Heart right ventricle (tissue), 16 donors: ENCODE data around the gene ENPP7. TPM values are rescaled to one million over a fixed set of nuclear protein-coding genes. Genes with fewer than 3 reads are reported as not detected.
A peak's percentile ranks its signal among the peaks of the same experiment; 100 is the strongest.

ENCODE experiments used
- ATAC-seq, 8 donors: fragments of 200-7000 bp; cut with Tn5 transposase; one replicate each; pipeline ENCODE4 v1.9.1; 2020; ENCODE audit warnings: mild to moderate bottlenecking in 8 of 8, moderate library complexity in 8 of 8, moderate number of reproducible peaks in 1 of 8
- DNase-seq, 2 donors: peaks; one replicate each; pipeline ENCODE4 v3.0.0-alpha.2; 2020
- H3K27ac ChIP-seq, 10 donors: fragments of 200-600 bp; sonication (generic) in 2 of 10; one replicate each; pipeline versions ENCODE4 v1.5.0 to v1.8.0; 2020 to 2022; ENCODE audit warnings: mild to moderate bottlenecking in 3 of 10
- H3K27me3 ChIP-seq, 7 donors: fragments of 200-600 bp; one replicate each; pipeline ENCODE4 v1.8.0; 2021 to 2022; ENCODE audit warnings: mild to moderate bottlenecking in 2 of 7
- H3K36me3 ChIP-seq, 9 donors: fragments of 200-600 bp; sonication (generic) in 1 of 9; one replicate each; pipeline versions ENCODE4 v1.5.0 to v1.8.0; 2020 to 2022; ENCODE audit warnings: mild to moderate bottlenecking in 2 of 9
- H3K4me1 ChIP-seq, 9 donors: fragments of 200-600 bp; sonication (generic) in 1 of 9; one replicate each; pipeline versions ENCODE4 v1.5.0 to v1.8.0; 2020 to 2022; ENCODE audit warnings: mild to moderate bottlenecking in 4 of 9
- H3K4me3 ChIP-seq, 10 donors: fragments of 200-600 bp; sonication (generic) in 2 of 10; one replicate each; pipeline versions ENCODE4 v1.5.0 to v1.8.0; 2020 to 2022; ENCODE audit warnings: mild to moderate bottlenecking in 7 of 10, moderate library complexity in 2 of 10
- H3K9me3 ChIP-seq, 11 donors: fragments of 200-600 bp in 10 of 11; sonication (generic) in 2 of 11; one replicate each; pipeline versions ENCODE4 v1.5.0 to v1.8.0; 2013 to 2022; ENCODE audit warnings: mild to moderate bottlenecking in 2 of 11, control low read depth in 1 of 11, moderate library complexity in 1 of 11
- CTCF ChIP-seq, 9 donors: fragments of 200-600 bp; sonication (generic) in 2 of 9; IDR thresholded peaks; one replicate each; pipeline versions ENCODE4 v1.5.0 to v1.8.0; 2021 to 2022; ENCODE audit warnings: antibody characterized with exemption in 9 of 9, mild to moderate bottlenecking in 5 of 9, moderate library complexity in 1 of 9
- WGBS, 2 donors: extraction: QIAGEN DNeasy Blood & Tissue Kit; methylation state at CpG; one replicate each; pipeline ENCODE4 v1.1.7; 2013; ENCODE audit warnings: inconsistent platforms in 1 of 2; 5-methylcytosine and 5-hydroxymethylcytosine counted together
- intact Hi-C, 10 donors: fragments of 100-400 bp; cut with DNase I; formaldehyde crosslinking; loops; one replicate each; pipeline versions ENCODE4 v1.11.1 to v1.14.2; 2022
- polyA plus RNA-seq, 2 donors: library from polyadenylated mRNA; stranded (reverse); fragments of 200-250 nt; gene quantifications; one replicate each; pipeline ENCODE4 v1.2.3, GENCODE V29; 2013
- total RNA-seq, 10 donors: library from RNA; stranded (reverse); fragmentation: NEBNext Ultra II Directional in 3 of 10; extraction: Animal tissue kit (Norgen Biotek cat#: 25700) in 3 of 10; gene quantifications; one replicate each; pipeline versions ENCODE4 v1.2.1 to v1.2.4, GENCODE V29; 2021 to 2023
- donor health status: Arrhythmogenic right ventricular cardiomyopathy.
- donor health status: ischemic (EF 13 %, LVEDD 7.1; RV severe dilation, severe dysfunction).
- donor health status: healthy with polysubstance abuse.
- donor health status: DM: no; HTN: yes; CAD: no.
- donor health status: DM: no; HTN: no; CAD: no.
- donor health status: ischemic (EF 25% LVEDD 6.9; RV normal size, moderate dysfunction).
- donor health status: ischemic (EF 25% LVEDD 5.7; RV mildly dilated, moderate dysfunction).
- donor health status: healthy.
- donor health status: DM: yes; HTN: yes; CAD: no.
- donor health status: Ischemic cardiomyopathy.
- donor health status: ischemic (EF 35%, LVEDD 5.7; RV mildly dilated, moderate dysfunction).
- donor health status: nonischemic (EF 11% LVEDD 7.7; RV severe dilation, severe dysfunction).
- donor health status: DM: yes; HTN: yes; CAD: no.
- donor health status: PGD.
- donor health status: ischemic (EF 29% LVEDD 5.4; RV normal size, mild dysfunction).
- donor health status: nonischemic (EF 23%, LVEDD 6.1; RV moderate dilation, normal function).

ENPP7 gene
- total and polyA plus RNA-seq, 12 donors, result not detected

GRCh38 chr17:79748295-79749099 is 17.8 kb downstream of the ENPP7 start:
- H3K27ac ChIP-seq, result no peak overlapping the region
- peaks cover 19 to 87% (median 78%) of the 10 kb centered on the region in 7 donors for H3K27me3 ChIP-seq
- no peak overlapping the region for H3K4me3 ChIP-seq
- intact Hi-C loops, result loop anchor here in 7 of 10 donors (5.0 to 10.0 kb wide), 8 partner anchors 39 to 246 kb away; partner anchors contain the start of genes CBX4 (in 1 of the 7) and CBX8 (in 1 of the 7)
- no peaks in the 10 kb centered on the region for H3K9me3 ChIP-seq
- H3K4me1 ChIP-seq, result peaks cover 0 to 22% (median 11%) of the 10 kb centered on the region in 9 donors
- 3 to 6% methylated on average over 43 to 55 of the region's 55 CpGs for WGBS, 2 donors
- TF ChIP-seq CTCF (IDR thresholded peaks at IDR 0.05), result no peak
- H3K36me3 ChIP-seq, result no peaks in the 10 kb centered on the region
- DNase-seq (no peak), ATAC-seq (peak in 2 of 8 donors; percentile 12 to 28)

GRCh38 chr17:79749156-79749815 is 18.5 kb downstream of the ENPP7 start:
- no peak overlapping the region for H3K27ac ChIP-seq
- no peak for ATAC-seq
- intact Hi-C loops, result loop anchor here in 7 of 10 donors (5.0 to 10.0 kb wide), 8 partner anchors 38 to 246 kb away; partner anchors contain the start of genes CBX4 (in 1 of the 7) and CBX8 (in 1 of the 7)

GRCh38 chr17:79749958-79750357 is 19.2 kb downstream of the ENPP7 start:
- Histone ChIP-seq H3K36me3 (no peaks in the 10 kb centered on the region), H3K9me3 (no peaks in the 10 kb centered on the region), H3K4me3 (no peak overlapping the region), H3K4me1 (peaks cover 0 to 22% (median 11%) of the 10 kb centered on the region in 9 donors), H3K27me3 (peaks cover 19 to 100% (median 91%) of the 10 kb centered on the region in 7 donors), H3K27ac (no peak overlapping the region)
- intact Hi-C loops, result loop anchor here in 7 of 10 donors (5.0 to 10.0 kb wide), 8 partner anchors 37 to 245 kb away; partner anchors contain the start of genes CBX4 (in 1 of the 7) and CBX8 (in 1 of the 7)
- WGBS, 2 donors, result 50 to 54% methylated on average over 3 of the region's 3 CpGs
- no peak for DNase-seq
- no peak for TF ChIP-seq CTCF (IDR thresholded peaks at IDR 0.05)
- no peak for ATAC-seq

More at GRCh38 chr17:79749156-79749815, 18.5 kb downstream of the ENPP7 start:
- no peak for DNase-seq
- peaks cover 19 to 94% (median 84%) of the 10 kb centered on the region in 7 donors for H3K27me3 ChIP-seq
- H3K4me3 ChIP-seq, result no peak overlapping the region
- no peaks in the 10 kb centered on the region for H3K9me3 ChIP-seq
- H3K36me3 ChIP-seq, result no peaks in the 10 kb centered on the region
- peaks cover 0 to 22% (median 11%) of the 10 kb centered on the region in 9 donors for H3K4me1 ChIP-seq
- 56 to 64% methylated on average over 3 of the region's 3 CpGs for WGBS, 2 donors
- TF ChIP-seq CTCF (IDR thresholded peaks at IDR 0.05), result no peak
